PC-9 (cell line): ENCODE data around the gene NUDC.
"Not testable (repeated sequence)": the region's sequence is repeated elsewhere in the genome, so short reads cannot be mapped to it uniquely, and the experiment has no call there.

Source experiments
- EZH2 ChIP-seq: fragments of 200-600 bp; sonication (generic); IDR thresholded peaks from 2 replicates; pipeline ENCODE4 v1.8.0; 2017; ENCODE audit warnings: antibody characterized with exemption, low read depth
- TF ChIP-seq, protein P1 (sequence below): fragments of 200-600 bp; sonication (generic); conservative IDR thresholded peaks from 2 replicates; pipeline ENCODE4 v1.6.1; 2017; ENCODE audit warnings: mixed run types, antibody characterized with exemption, mild to moderate bottlenecking, moderate library complexity

DNA sequence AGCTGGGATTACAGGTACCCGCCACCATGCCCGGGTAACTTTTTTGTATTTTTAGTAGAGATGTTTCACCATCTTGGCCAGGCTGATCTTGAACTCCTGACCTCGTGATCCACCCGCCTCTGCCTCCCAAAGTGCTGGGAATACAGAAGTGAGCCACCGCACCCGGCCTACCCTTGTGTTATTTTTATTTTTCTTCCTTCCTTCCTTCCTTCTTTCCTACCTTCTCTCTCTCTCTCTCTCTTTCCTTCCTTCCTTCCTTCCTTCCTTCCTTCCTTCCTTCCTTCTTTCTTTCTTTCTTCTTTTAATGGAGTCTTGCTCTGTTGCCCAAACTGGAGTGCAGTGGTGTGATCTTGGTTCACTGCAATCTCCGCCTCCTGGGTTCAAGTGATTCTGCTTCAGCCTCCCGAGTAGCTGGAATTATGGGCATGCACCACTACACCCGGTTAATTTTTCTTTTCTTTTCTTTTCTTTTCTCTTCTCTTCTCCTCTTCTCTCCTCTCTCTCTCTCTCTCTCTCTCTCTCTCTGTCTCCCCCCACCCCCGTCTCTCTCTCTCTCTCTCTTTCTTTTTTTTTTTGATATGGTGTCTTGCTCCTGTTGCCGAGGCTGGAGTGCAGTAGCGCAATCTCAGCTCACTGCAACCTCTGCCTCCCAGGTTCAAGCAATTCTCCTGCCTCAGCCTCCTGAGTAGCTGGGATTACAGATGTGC is 68.0 kb downstream of the NUDC start:
- TF ChIP-seq, protein P1, sequence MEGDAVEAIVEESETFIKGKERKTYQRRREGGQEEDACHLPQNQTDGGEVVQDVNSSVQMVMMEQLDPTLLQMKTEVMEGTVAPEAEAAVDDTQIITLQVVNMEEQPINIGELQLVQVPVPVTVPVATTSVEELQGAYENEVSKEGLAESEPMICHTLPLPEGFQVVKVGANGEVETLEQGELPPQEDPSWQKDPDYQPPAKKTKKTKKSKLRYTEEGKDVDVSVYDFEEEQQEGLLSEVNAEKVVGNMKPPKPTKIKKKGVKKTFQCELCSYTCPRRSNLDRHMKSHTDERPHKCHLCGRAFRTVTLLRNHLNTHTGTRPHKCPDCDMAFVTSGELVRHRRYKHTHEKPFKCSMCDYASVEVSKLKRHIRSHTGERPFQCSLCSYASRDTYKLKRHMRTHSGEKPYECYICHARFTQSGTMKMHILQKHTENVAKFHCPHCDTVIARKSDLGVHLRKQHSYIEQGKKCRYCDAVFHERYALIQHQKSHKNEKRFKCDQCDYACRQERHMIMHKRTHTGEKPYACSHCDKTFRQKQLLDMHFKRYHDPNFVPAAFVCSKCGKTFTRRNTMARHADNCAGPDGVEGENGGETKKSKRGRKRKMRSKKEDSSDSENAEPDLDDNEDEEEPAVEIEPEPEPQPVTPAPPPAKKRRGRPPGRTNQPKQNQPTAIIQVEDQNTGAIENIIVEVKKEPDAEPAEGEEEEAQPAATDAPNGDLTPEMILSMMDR, result not testable (repeated sequence)
- not testable (repeated sequence) for TF ChIP-seq EZH2
